MM.1S (cell line): Measurements from ENCODE around the gene DBP.

Source experiments
- DNase-seq: peaks from one replicate; pipeline ENCODE4 v3.0.0-alpha.2; 2015
- H2AFZ ChIP-seq: fragments of 300-600 bp; sonication (generic); 2 replicates; pipeline ENCODE4 v1.6.0; 2016; ENCODE audit warnings: antibody characterized with exemption, low read length
- H3F3A ChIP-seq: fragments of 300-600 bp; sonication (generic); 2 replicates; pipeline ENCODE4 v1.6.1; 2016; ENCODE audit warnings: mild to moderate bottlenecking, antibody characterized with exemption, low read length, moderate library complexity, mixed read lengths; ENCODE audit not compliant: insufficient read depth
- H3K27ac ChIP-seq: fragments of 300-600 bp; sonication (generic); 2 replicates; pipeline ENCODE4 v1.5.1; 2016; ENCODE audit warnings: mild to moderate bottlenecking, low read length
- H3K27me3 ChIP-seq: fragments of 300-600 bp; sonication (generic); replicated peaks from 2 replicates; pipeline ENCODE4 v1.6.0; 2016; ENCODE audit warnings: low read length; ENCODE audit not compliant: insufficient read depth
- H3K36me3 ChIP-seq: fragments of 300-600 bp; sonication (generic); replicated peaks from 2 replicates; pipeline ENCODE4 v1.6.1; 2016; ENCODE audit warnings: mild to moderate bottlenecking, low read length, mixed read lengths; ENCODE audit not compliant: insufficient read depth
- H3K4me1 ChIP-seq: fragments of 300-600 bp; sonication (generic); 2 replicates; pipeline ENCODE4 v1.6.1; 2016; ENCODE audit warnings: low read length, mixed read lengths
- H3K4me2 ChIP-seq: fragments of 300-600 bp; sonication (generic); 2 replicates; pipeline ENCODE4 v1.6.0; 2016; ENCODE audit warnings: low read depth, low read length
- H3K4me3 ChIP-seq: fragments of 300-600 bp; sonication (generic); 2 replicates; pipeline ENCODE4 v1.5.1; 2016; ENCODE audit warnings: low read length, mixed read lengths
- H3K79me2 ChIP-seq: fragments of 300-600 bp; sonication (generic); 2 replicates; pipeline ENCODE4 v1.6.1; 2016; ENCODE audit warnings: mixed run types, low read length, mixed read lengths
- H3K9ac ChIP-seq: fragments of 300-600 bp; sonication (generic); 2 replicates; pipeline ENCODE4 v1.6.1; 2016; ENCODE audit warnings: low read length, mixed read lengths
- H3K9me2 ChIP-seq: fragments of 300-600 bp; sonication (generic); replicated peaks from 2 replicates; pipeline ENCODE4 v1.6.1; 2016; ENCODE audit warnings: mild to moderate bottlenecking, low read length, mixed read lengths; ENCODE audit not compliant: insufficient read depth
- H3K9me3 ChIP-seq: fragments of 300-600 bp; sonication (generic); replicated peaks from 2 replicates; pipeline ENCODE4 v1.6.1; 2016; ENCODE audit warnings: mild to moderate bottlenecking, low read length, mixed read lengths; ENCODE audit not compliant: insufficient read depth
- H4K20me1 ChIP-seq: fragments of 300-600 bp; sonication (generic); 2 replicates; pipeline ENCODE4 v1.6.1; 2016; ENCODE audit warnings: mild to moderate bottlenecking, low read length, moderate library complexity, mixed read lengths; ENCODE audit not compliant: insufficient read depth
- EZH2 ChIP-seq: fragments of 300-600 bp; sonication (generic); optimal IDR thresholded peaks from 2 replicates; pipeline ENCODE3; 2017; ENCODE audit warnings: low read depth, mild to moderate bottlenecking, antibody characterized with exemption, low read length, mixed read lengths
- EZH2phosphoT487 ChIP-seq: fragments of 300-600 bp; sonication (generic); IDR thresholded peaks from 2 replicates; pipeline ENCODE4 v1.6.1; 2018; ENCODE audit warnings: antibody characterized with exemption, low read length
- TF ChIP-seq, protein P1 (sequence below): fragments of 300-600 bp; sonication (generic); IDR thresholded peaks from 2 replicates; pipeline ENCODE4 v1.5.1; 2016; ENCODE audit warnings: antibody characterized with exemption, low read length, mixed read lengths

DBP gene

DNA sequence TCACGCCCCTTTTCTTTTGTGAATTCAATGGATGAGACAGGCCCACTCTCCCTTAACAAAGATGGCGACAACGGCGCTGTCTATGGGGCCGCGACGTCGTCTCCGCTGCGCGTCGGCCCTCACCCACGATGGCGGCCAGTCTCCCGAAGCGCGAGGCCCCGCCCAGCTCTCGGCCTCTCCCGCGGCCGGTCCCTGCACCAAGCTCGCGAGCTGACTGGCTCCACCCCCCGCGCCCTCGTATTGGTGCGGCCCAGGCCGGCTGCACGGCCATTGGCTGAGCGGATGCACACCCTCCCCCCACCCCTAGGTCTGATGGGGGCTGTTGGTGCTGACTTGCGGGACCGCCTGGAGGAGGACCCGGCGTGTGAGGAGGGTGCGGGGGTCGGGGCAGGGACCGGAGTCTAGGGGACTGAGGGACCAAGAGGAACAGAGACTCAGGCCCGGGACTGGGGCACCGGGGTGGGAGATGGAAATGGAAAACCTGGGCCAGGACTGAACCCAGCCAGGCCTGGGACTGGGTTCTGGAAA, 13.0 kb downstream of the DBP start:
- Histone ChIP-seq H3K4me2 (peak overlapping the region; percentile 79), H3K27ac (peak overlapping the region; percentile 1; the same call in 1 of the 2 replicates), H3K79me2 (peaks cover 24% of the 10 kb centered on the region), H3K9ac (peak overlapping the region; percentile 60), H4K20me1 (no peaks in the 10 kb centered on the region), H2AFZ (peak overlapping the region; percentile 84), H3K9me3 (no peaks in the 10 kb centered on the region), H3K27me3 (no peaks in the 10 kb centered on the region), H3F3A (peaks cover 4% of the 10 kb centered on the region; the same call in 1 of the 2 replicates), H3K36me3 (no peaks in the 10 kb centered on the region), H3K4me3 (peak overlapping the region; percentile 81), H3K4me1 (peaks cover 11% of the 10 kb centered on the region), H3K9me2 (no peaks in the 10 kb centered on the region)
- DNase-seq, result peak; percentile 97
- TF ChIP-seq EZH2phosphoT487 (no peak), EZH2 (no peak)
- TF ChIP-seq, protein P1, sequence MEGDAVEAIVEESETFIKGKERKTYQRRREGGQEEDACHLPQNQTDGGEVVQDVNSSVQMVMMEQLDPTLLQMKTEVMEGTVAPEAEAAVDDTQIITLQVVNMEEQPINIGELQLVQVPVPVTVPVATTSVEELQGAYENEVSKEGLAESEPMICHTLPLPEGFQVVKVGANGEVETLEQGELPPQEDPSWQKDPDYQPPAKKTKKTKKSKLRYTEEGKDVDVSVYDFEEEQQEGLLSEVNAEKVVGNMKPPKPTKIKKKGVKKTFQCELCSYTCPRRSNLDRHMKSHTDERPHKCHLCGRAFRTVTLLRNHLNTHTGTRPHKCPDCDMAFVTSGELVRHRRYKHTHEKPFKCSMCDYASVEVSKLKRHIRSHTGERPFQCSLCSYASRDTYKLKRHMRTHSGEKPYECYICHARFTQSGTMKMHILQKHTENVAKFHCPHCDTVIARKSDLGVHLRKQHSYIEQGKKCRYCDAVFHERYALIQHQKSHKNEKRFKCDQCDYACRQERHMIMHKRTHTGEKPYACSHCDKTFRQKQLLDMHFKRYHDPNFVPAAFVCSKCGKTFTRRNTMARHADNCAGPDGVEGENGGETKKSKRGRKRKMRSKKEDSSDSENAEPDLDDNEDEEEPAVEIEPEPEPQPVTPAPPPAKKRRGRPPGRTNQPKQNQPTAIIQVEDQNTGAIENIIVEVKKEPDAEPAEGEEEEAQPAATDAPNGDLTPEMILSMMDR, result no peak

DNA sequence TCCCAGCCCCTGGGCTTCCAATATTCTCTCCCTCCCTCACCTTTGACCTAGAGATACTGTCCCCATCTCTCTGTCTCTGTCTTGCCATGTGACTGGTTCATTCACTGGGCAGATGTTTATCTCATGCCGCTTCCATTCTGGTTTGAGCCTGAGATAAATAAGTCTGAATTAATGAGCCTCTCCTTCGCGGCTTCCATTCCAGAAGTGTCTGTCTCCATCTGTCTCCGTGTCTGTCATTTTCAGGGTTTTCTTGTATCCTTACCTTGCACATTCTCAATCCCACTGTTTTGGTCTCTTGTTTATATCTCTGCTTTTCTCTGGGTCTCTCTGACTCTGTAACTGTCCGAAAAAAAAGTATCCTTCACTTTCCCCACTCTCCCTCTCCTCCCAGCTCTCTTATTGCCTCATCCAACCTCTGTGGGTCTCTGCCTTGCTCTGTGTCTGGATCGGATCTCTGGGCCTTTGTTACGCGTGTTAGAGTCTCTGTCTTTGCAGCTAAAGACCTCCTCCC, 13.6 kb downstream of the DBP start:
- Histone ChIP-seq H3K9me2 (no peaks in the 10 kb centered on the region), H3K79me2 (peaks cover 28% of the 10 kb centered on the region), H3K27me3 (no peaks in the 10 kb centered on the region), H3K9me3 (no peaks in the 10 kb centered on the region), H3F3A (peaks cover 4% of the 10 kb centered on the region; the same call in 1 of the 2 replicates), H2AFZ (peak overlapping the region; percentile 84), H3K4me3 (peak overlapping the region; percentile 81), H4K20me1 (no peaks in the 10 kb centered on the region), H3K4me2 (peak overlapping the region; percentile 79), H3K36me3 (no peaks in the 10 kb centered on the region), H3K4me1 (peaks cover 11% of the 10 kb centered on the region), H3K27ac (no peak overlapping the region; the same call in 1 of the 2 replicates), H3K9ac (peak overlapping the region; percentile 27; the same call in 1 of the 2 replicates)
- TF ChIP-seq EZH2phosphoT487 (no peak), EZH2 (no peak)
- TF ChIP-seq, protein P1, result no peak
- DNase-seq, result no peak

DNA sequence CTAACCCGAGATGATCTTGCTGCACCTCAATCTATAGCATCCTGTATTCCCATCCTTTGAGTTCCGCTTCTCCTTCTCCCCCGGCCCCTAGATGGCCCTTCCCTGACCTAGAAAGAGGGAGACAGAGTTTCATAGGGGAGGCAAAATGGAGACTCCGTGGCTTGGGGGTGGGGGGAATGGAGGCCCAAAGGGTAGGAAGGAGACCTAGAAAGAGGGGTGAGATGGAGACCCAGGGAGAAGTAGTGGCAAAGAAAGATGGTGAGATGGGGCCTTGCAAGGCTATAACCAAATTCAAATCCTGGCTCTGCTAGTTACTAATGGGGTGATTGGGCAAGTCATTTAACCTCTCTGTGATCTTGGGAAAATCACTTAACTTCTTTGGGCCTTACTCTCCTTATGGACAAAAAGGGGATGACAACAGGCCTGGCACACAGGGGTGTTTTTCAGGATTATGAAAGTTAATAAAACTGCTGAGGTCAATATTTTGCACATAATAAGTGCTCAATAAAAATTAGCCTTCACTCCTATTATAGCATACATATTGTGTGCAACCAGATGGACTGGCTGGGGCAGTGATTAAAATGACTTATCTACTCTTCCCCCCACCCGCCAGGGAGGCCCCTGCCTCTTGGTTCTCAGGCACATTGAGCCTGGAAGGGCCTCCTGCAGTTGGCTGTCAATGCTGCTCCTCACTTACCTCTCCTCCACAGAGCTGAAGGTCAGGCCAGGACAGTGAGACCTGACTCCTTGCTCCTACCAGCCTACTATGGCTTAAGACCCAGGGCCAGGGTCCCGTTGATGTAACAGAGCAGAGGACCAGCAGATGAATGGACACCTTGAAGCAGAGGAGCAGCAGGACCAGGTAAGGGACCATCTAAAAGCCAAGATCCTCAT, 17.2 kb downstream of the DBP start:
- Histone ChIP-seq H3K36me3 (peaks cover 19% of the 10 kb centered on the region), H3K9me2 (no peaks in the 10 kb centered on the region), H3K79me2 (peaks cover 47% of the 10 kb centered on the region), H3F3A (peaks cover 35% of the 10 kb centered on the region), H3K9ac (peak overlapping the region; percentile 82), H4K20me1 (peaks cover 28% of the 10 kb centered on the region), H3K4me1 (peaks cover 20% of the 10 kb centered on the region), H3K9me3 (no peaks in the 10 kb centered on the region), H2AFZ (peak overlapping the region; percentile 83), H3K4me2 (peak overlapping the region; percentile 96), H3K4me3 (peak overlapping the region; percentile 85), H3K27me3 (no peaks in the 10 kb centered on the region), H3K27ac (peak overlapping the region; percentile 63)
- no peak for DNase-seq
- no peak for TF ChIP-seq EZH2
- no peak for TF ChIP-seq EZH2phosphoT487
- TF ChIP-seq, protein P1, result no peak; the same call in 1 of the 2 replicates
